Thoracic aorta (tissue), 2 donors: ENCODE results near the gene PRDM16. TPM values are rescaled to one million over a fixed set of nuclear protein-coding genes. Genes with fewer than 3 reads are reported as not detected.

Experiments
- ATAC-seq: fragments of 150-250 bp; one replicate; pipeline ENCODE4 v1.8.0; 2017; ENCODE audit warnings: low read depth; ENCODE audit not compliant: insufficient number of reproducible peaks, low FRiP score
- DNase-seq: peaks from one replicate; pipeline ENCODE4 v3.0.0-alpha.2; 2020; ENCODE audit warnings: low spot score
- H3K27ac ChIP-seq, 2 donors: fragments of 200-600 bp; sonication (generic); 1 replicate in 1 of 2; 2 replicates in 1 of 2; pipeline ENCODE4 v1.5.1; 2016; ENCODE audit warnings: mild to moderate bottlenecking in 2 of 2, moderate library complexity in 2 of 2
- H3K27me3 ChIP-seq: fragments of 200-600 bp; sonication (generic); replicated peaks from 2 replicates; pipeline ENCODE4 v1.6.0; 2016; ENCODE audit warnings: mild to moderate bottlenecking; ENCODE audit not compliant: insufficient read depth
- H3K36me3 ChIP-seq: fragments of 200-600 bp; sonication (generic); one replicate; pipeline ENCODE4 v1.5.1; 2016
- H3K4me1 ChIP-seq, 2 donors: fragments of 200-600 bp; sonication (generic); 1 replicate in 1 of 2; 2 replicates in 1 of 2; pipeline versions ENCODE4 v1.5.1 to v1.6.0; 2016; ENCODE audit warnings: low read depth in 2 of 2, mild to moderate bottlenecking in 1 of 2; ENCODE audit not compliant: control insufficient read depth in 1 of 2
- H3K4me3 ChIP-seq: fragments of 200-600 bp; sonication (generic); 2 replicates; pipeline ENCODE4 v1.5.1; 2016; ENCODE audit warnings: mild to moderate bottlenecking
- H3K9me3 ChIP-seq: fragments of 200-600 bp; sonication (generic); 2 replicates; pipeline ENCODE4 v1.5.1; 2016
- total RNA-seq, 2 donors: library from RNA; depleted of rRNA; stranded (reverse); fragments of >200 nt; gene quantifications; one replicate each; pipeline versions ENCODE4 v1.1.0 to v1.2.3, GENCODE V29; 2016
- TF ChIP-seq, protein P1 (sequence below): fragments of 200-600 bp; sonication (generic); IDR thresholded peaks from one replicate; pipeline ENCODE4 v1.5.1; 2019; ENCODE audit warnings: antibody characterized with exemption

The PRDM16 gene
- total RNA-seq, 2 donors from 2014 or later: 68.9 to 85.4 TPM

DNA sequence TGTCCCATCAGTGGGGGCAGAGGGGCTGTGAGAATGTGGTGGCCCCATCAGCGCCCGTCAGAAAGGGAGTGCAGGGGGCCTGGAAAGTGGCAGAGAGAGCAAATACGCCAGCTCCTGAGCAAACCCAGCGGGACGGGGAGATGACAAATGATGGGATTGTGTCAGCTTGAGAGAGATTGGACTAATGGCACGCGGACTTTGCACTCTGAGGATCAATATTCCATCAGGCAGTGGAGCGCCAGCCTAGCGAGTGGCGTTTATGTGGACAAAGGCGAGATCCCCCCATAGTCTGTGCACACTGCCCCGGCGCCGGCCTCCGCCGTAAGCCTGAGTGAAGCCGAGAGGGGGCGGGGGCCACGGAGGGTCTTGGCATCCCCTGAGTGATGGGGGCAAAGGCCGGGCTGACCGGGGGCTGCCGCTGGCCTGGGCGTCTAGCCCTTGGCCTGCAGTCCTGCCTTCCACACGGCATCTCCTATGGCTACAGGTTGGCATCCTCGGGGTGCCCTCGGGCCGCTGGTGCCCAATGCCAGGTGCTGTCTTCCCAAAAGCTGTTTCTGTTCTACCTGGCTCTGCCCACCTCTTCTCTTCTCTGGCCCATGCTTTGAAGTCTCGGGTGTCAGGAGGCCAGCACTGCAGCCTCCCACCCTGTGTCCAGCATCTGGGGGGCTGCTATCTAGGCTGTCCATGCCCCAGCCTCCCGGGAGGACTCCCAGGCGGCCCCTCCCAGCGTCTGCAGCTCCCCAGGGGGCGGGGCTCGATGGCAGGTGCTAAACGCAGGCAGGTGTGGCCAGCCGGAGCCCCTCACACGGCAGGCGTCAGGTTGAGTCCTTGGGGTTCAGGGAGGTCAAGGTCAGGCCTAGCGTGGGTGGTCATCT, 46.5 kb downstream of the PRDM16 start:
- ATAC-seq (no peak), DNase-seq (no peak)
- H3K4me3 ChIP-seq: no peak overlapping the region
- peak overlapping the region; percentile 60 to 77 for H3K27ac ChIP-seq
- no peaks in the 10 kb centered on the region for H3K9me3 ChIP-seq
- H3K4me1 ChIP-seq: peaks cover 61 to 98% of the 10 kb centered on the region in 2 donors
- H3K36me3 ChIP-seq: no peaks in the 10 kb centered on the region
- H3K27me3 ChIP-seq: no peaks in the 10 kb centered on the region
- TF ChIP-seq, protein P1, sequence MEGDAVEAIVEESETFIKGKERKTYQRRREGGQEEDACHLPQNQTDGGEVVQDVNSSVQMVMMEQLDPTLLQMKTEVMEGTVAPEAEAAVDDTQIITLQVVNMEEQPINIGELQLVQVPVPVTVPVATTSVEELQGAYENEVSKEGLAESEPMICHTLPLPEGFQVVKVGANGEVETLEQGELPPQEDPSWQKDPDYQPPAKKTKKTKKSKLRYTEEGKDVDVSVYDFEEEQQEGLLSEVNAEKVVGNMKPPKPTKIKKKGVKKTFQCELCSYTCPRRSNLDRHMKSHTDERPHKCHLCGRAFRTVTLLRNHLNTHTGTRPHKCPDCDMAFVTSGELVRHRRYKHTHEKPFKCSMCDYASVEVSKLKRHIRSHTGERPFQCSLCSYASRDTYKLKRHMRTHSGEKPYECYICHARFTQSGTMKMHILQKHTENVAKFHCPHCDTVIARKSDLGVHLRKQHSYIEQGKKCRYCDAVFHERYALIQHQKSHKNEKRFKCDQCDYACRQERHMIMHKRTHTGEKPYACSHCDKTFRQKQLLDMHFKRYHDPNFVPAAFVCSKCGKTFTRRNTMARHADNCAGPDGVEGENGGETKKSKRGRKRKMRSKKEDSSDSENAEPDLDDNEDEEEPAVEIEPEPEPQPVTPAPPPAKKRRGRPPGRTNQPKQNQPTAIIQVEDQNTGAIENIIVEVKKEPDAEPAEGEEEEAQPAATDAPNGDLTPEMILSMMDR: no peak

DNA sequence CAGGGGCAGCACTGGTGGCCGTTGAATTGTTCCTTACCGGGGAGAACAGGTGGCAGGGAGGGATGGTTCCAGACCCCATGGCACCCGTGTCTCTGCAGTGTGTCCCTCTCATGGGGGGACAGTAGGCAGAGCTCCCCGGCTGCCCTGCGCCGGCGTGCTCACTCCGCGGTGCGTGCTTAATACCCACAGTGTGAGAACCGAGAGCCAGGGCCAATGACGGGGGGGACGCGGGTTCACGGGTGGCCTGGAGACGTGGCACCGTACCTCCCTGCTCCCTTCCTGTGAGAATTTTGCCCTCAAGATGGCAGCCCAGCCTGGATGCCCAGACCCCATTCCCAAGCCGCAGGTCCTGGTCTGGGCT, 47.1 kb downstream of the PRDM16 start:
- DNase-seq (no peak), ATAC-seq (no peak)
- peaks cover 58 to 98% of the 10 kb centered on the region in 2 donors for H3K4me1 ChIP-seq
- TF ChIP-seq, protein P1: no peak
- no peaks in the 10 kb centered on the region for H3K27me3 ChIP-seq
- peak overlapping the region; percentile 60 to 77 for H3K27ac ChIP-seq
- no peaks in the 10 kb centered on the region for H3K9me3 ChIP-seq
- no peaks in the 10 kb centered on the region for H3K36me3 ChIP-seq
- no peak overlapping the region for H3K4me3 ChIP-seq

DNA sequence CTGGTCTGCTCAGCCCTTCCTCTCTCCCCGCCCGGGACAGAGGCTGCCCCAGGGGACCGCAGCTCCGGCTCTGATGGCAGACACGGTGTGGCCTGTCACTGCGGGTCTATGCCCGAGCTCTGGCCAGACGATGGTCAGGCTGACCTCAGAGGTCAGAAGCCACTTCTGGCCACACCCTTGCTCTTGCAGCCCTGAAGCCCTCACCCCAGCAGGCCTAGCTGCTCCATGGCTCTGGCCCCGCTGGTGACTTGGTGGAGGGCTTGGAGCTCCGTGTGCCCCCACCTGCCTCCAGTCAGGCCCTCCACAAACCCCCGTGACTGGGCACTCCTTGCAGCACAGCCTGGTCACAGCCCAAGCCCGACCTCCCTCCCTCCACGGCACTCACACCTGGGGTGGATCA, 47.6 kb downstream of the PRDM16 start:
- DNase-seq (no peak), ATAC-seq (no peak)
- TF ChIP-seq, protein P1: no peak
- H3K36me3 ChIP-seq: no peaks in the 10 kb centered on the region
- no peaks in the 10 kb centered on the region for H3K27me3 ChIP-seq
- no peaks in the 10 kb centered on the region for H3K9me3 ChIP-seq
- peaks cover 58 to 100% of the 10 kb centered on the region in 2 donors for H3K4me1 ChIP-seq
- H3K4me3 ChIP-seq: peak overlapping the region; percentile 21
- H3K27ac ChIP-seq: peak overlapping the region; percentile 60 to 77

DNA sequence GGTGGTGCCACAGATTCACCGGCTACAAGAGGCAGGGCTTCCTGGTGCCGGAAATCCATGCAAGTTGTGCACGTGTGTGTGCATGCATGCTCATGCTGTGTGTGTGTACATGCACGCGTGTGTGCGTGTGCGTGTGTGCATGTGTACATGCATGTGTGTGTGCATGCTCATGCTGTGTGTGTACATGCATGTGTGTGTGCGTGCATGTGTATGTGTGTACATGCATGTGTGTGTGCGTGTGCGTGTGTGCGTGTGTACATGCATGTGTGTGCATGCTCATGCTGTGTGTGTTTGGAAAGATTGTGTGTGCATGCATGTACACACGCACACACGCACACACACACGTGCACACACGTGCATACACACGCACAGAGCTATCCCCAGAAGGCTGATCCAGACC, 48.9 kb downstream of the PRDM16 start:
- DNase-seq: no peak
- no peak overlapping the region for H3K4me3 ChIP-seq
- no peaks in the 10 kb centered on the region for H3K9me3 ChIP-seq
- no peak for ATAC-seq
- H3K36me3 ChIP-seq: no peaks in the 10 kb centered on the region
- H3K27me3 ChIP-seq: no peaks in the 10 kb centered on the region
- TF ChIP-seq, protein P1: no peak
- peaks cover 53 to 100% of the 10 kb centered on the region in 2 donors for H3K4me1 ChIP-seq
- H3K27ac ChIP-seq: peak overlapping the region in 1 of 2 donors; percentile 77

DNA sequence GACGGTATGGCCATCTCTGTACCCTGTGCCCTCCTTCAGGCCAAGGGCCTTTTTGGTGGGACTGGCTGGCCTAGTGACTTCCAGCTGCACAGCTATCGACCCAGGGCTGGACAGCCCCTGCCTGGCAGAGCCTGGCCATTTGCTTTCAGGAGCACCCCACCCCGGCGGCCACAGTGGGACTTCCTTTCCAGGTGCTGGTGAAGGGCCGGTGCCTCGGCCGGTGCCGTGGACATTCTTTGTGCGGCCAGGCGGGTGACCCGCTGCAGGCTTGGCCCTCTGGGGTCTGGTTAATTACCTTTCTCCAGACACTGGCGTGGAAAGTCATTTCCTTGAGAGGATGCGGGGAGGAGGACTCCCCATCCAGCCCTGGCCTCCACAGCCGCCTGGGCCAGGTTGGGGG, 50.1 kb downstream of the PRDM16 start:
- Histone ChIP-seq H3K27ac (peak overlapping the region; percentile 95 to 97), H3K9me3 (no peaks in the 10 kb centered on the region), H3K4me3 (no peak overlapping the region), H3K4me1 (peaks cover 51 to 100% of the 10 kb centered on the region in 2 donors), H3K36me3 (no peaks in the 10 kb centered on the region), H3K27me3 (no peaks in the 10 kb centered on the region)
- DNase-seq (no peak), ATAC-seq (no peak)
- TF ChIP-seq, protein P1: no peak
